Ovary (tissue), 9 donors: ENCODE measurements around the gene UBE4A. TPM values are rescaled to one million over a fixed set of nuclear protein-coding genes. Genes with fewer than 3 reads are reported as not detected.

Experiments used
- DNase-seq, 5 donors: peaks; one replicate each; pipeline ENCODE4 v3.0.0-alpha.2; 2019 to 2020
- H3K27ac ChIP-seq, 2 donors: fragments of 200-600 bp; one replicate each; pipeline versions ENCODE4 v1.5.1 to v1.8.0; 2019 to 2022
- H3K27me3 ChIP-seq: fragments of 200-600 bp; one replicate; pipeline ENCODE4 v1.8.0; 2022
- H3K36me3 ChIP-seq: fragments of 200-600 bp; sonication (generic); one replicate; pipeline ENCODE4 v1.5.1; 2019
- H3K4me1 ChIP-seq: one replicate; pipeline ENCODE4 v1.8.1; 2013; ENCODE audit warnings: mild to moderate bottlenecking, moderate library complexity; ENCODE audit not compliant: insufficient read depth
- H3K4me3 ChIP-seq: fragments of 200-600 bp; sonication (generic); one replicate; pipeline ENCODE4 v1.5.1; 2017
- H3K9me3 ChIP-seq, 2 donors: fragments of 200-600 bp in 1 of 2; sonication (generic) in 1 of 2; one replicate each; pipeline versions ENCODE4 v1.5.1 to v1.8.1; 2013 to 2019; ENCODE audit warnings: mild to moderate bottlenecking in 1 of 2, moderate library complexity in 1 of 2
- EP300 ChIP-seq: sonication (generic); formaldehyde crosslinking; IDR thresholded peaks from one replicate; pipeline ENCODE4 v1.6.1; 2017; ENCODE audit warnings: antibody characterized with exemption
- POLR2A ChIP-seq: fragments of 450-650 bp; IDR thresholded peaks from one replicate; pipeline ENCODE4 v1.6.1; 2017; ENCODE audit warnings: antibody characterized with exemption, mild to moderate bottlenecking, moderate library complexity
- WGBS, 3 donors: extraction: QIAGEN DNeasy Blood & Tissue Kit in 1 of 3; methylation state at CpG; one replicate each; pipeline versions ENCODE4 v1.1.5 to v1.1.7; 2013 to 2017; 5-methylcytosine and 5-hydroxymethylcytosine counted together
- intact Hi-C, 4 donors: fragments of 100-400 bp; cut with DNase I; formaldehyde crosslinking; loops; one replicate each; pipeline versions ENCODE4 v1.11.0 to v1.15.1; 2022 to 2023
- polyA plus RNA-seq, 2 donors: library from polyadenylated mRNA; stranded (reverse); fragments of 200-250 nt in 1 of 2; fragments of 350-450 nt in 1 of 2; fragmentation: Illumina TruSeq in 1 of 2; extraction: RNeasy Lipid Tissue Mini Kit (QIAGEN cat#74804) in 1 of 2; gene quantifications; one replicate each; pipeline ENCODE4 v1.2.3, GENCODE V29; 2013 to 2014
- total RNA-seq, 7 donors: library from RNA; depleted of rRNA in 2 of 7; stranded (reverse); fragments of >200 nt in 2 of 7; fragmentation: NEBNext Ultra II Directional in 3 of 7; extraction: Animal tissue kit (Norgen Biotek cat#: 25700) in 3 of 7; gene quantifications; one replicate each; pipeline versions ENCODE4 v1.1.0 to v1.2.4, GENCODE V29; 2016 to 2023
- TF ChIP-seq, protein P1 (sequence below), 3 donors: fragments of 450-650 bp in 2 of 3; fragments of 200-600 bp in 1 of 3; IDR thresholded peaks; one replicate each; pipeline versions ENCODE4 v1.5.1 to v1.8.0; 2016 to 2022; ENCODE audit warnings: antibody characterized with exemption in 3 of 3, mild to moderate bottlenecking in 1 of 3
- donor health status: DM: no; HTN: no; CAD: no; lungs with moderate emphysema.
- donor health status: DM: no; HTN: no; CAD: no.
- donor health status: Bipolar disorder and iron deficiency.
- donor health status: DM: yes; HTN: yes; CAD: no.
- donor health status: DM: no; HTN: no; CAD: no.
- donor health status: DM: yes; HTN: yes; CAD: no.

UBE4A gene
- total and polyA plus RNA-seq, 9 donors = 12.2 to 34.7 (median 28.8) TPM

DNA sequence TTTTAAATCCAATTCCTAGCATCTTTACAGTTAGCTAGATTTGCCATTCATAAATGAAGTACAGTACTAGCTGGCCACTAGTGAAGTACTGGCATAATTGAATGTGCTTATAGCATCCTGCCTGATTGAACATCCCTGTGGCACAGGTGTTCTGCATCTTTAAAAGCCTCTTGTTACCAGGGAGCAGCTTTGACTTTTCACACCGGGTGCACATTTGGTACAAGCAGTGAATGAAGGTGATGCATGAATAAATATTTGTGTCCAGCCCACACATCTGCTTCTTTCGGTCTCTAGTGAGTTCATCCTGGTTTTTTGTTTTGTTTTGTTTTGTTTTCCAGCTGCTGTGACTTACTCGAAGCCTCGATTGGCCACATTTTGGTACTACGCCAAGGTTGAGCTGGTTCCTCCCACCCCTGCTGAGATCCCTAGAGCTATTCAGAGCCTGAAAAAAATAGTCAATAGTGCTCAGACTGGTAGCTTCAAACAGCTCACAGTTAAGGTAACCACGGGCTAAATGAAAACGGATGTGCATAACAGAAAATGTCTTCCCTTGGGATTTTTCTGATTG is 47.3 kb downstream of the UBE4A start:
- Histone ChIP-seq H3K9me3 (no peaks in the 10 kb centered on the region), H3K36me3 (no peaks in the 10 kb centered on the region), H3K4me1 (peaks cover 7% of the 10 kb centered on the region), H3K27me3 (no peaks in the 10 kb centered on the region), H3K27ac (no peak overlapping the region), H3K4me3 (no peak overlapping the region)
- 21 to 42% (median 24%) methylated on average over 7 of the region's 7 CpGs for WGBS, 3 donors
- DNase-seq = no peak
- TF ChIP-seq, protein P1, sequence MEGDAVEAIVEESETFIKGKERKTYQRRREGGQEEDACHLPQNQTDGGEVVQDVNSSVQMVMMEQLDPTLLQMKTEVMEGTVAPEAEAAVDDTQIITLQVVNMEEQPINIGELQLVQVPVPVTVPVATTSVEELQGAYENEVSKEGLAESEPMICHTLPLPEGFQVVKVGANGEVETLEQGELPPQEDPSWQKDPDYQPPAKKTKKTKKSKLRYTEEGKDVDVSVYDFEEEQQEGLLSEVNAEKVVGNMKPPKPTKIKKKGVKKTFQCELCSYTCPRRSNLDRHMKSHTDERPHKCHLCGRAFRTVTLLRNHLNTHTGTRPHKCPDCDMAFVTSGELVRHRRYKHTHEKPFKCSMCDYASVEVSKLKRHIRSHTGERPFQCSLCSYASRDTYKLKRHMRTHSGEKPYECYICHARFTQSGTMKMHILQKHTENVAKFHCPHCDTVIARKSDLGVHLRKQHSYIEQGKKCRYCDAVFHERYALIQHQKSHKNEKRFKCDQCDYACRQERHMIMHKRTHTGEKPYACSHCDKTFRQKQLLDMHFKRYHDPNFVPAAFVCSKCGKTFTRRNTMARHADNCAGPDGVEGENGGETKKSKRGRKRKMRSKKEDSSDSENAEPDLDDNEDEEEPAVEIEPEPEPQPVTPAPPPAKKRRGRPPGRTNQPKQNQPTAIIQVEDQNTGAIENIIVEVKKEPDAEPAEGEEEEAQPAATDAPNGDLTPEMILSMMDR (IDR thresholded peaks at IDR 0.05) = no peak
- TF ChIP-seq EP300 (no peak), POLR2A (no peak)
- intact Hi-C loops = loop anchor here in 1 of 4 donors (10.0 kb wide), 1 partner anchor 78 kb away; no protein-coding TSS in a partner anchor

DNA sequence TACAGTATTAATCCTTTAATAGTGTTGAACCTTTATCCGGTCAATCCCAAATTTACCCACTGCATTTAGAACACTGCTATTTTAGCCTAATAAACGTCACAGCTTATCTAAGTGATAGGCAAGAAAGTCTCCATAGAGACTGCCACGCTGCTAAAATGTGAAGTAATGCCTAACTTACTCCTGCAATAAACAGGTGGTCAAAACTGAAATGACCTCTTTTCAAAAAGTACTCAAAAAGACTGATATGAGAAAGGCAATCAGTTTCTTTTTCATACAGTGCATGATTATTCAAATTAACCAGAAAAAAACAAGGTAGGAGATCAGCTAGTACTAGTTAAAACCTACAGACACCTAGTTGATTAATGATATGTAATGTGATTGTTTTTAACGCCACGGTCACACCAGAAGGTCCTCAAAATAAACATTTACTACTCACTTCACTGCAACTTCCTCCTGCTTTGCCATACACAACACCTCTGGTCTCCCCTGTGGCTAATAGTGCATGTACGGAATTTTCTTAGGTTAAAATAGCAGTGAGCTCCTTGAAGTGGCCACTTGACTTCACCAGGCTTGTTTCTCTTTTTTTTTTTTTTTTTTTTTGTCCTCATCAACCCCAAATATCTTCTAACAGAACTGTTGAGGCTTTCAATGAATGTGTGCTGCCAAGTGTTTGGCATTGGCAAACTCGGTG is 50.8 kb downstream of the UBE4A start:
- Histone ChIP-seq H3K9me3 (no peaks in the 10 kb centered on the region), H3K27me3 (no peaks in the 10 kb centered on the region), H3K36me3 (no peaks in the 10 kb centered on the region), H3K27ac (no peak overlapping the region), H3K4me1 (peaks cover 3% of the 10 kb centered on the region), H3K4me3 (no peak overlapping the region)
- intact Hi-C loops = no loop called here
- TF ChIP-seq, protein P1 (IDR thresholded peaks at IDR 0.05) = no peak
- TF ChIP-seq EP300 = no peak
- no peak for DNase-seq
- WGBS, 3 donors = 78 to 85% (median 79%) methylated on average over 7 of the region's 7 CpGs

DNA sequence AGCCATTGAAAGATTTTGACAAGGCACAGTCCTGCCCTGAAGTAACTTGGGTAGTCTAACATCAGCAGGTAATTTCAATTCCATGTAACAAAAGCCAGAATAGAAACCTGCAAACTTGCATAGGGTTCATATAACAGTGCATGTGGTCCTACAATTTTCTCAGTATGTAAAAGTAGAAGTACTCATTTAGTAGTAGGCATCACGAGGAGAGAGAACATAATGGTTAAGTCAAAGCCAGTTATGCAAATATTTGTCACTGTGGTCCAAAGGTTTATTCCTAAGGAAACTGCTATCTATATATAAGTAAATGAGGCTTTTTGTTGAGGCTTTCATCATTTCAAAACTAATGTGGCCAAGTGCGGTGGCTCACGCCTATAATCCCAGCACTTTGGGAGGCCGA is 52.1 kb downstream of the UBE4A start:
- Histone ChIP-seq H3K4me3 (no peak overlapping the region), H3K4me1 (peaks cover 3% of the 10 kb centered on the region), H3K27me3 (no peaks in the 10 kb centered on the region), H3K27ac (no peak overlapping the region), H3K36me3 (no peaks in the 10 kb centered on the region), H3K9me3 (no peaks in the 10 kb centered on the region)
- intact Hi-C loops = no loop called here
- WGBS, 3 donors = 89 to 94% (median 94%) methylated on average over 4 of the region's 4 CpGs
- DNase-seq = no peak
- TF ChIP-seq EP300 (no peak), POLR2A (no peak)
- TF ChIP-seq, protein P1 (IDR thresholded peaks at IDR 0.05) = no peak

DNA sequence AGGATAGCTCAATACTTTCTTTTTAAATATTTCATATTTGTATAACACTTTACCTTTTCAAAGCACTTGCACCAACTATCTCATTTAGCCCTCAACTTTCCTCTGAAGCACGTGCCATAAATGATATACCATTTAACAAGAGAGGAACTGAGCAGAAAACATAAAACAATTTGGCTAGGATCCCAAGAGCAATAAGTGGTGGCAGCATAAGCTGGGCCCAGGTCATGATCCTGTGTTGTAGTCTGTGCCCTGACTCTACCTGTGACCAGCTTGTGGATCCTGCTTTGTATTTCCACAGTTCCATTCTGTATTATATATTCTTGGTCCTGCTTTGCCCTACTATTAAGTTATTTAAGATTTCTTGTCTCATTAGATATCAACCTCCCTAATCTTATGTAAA is 53.5 kb downstream of the UBE4A start:
- no peak for TF ChIP-seq POLR2A
- TF ChIP-seq, protein P1 (IDR thresholded peaks at IDR 0.05) = no peak
- TF ChIP-seq EP300 = no peak
- H3K9me3 ChIP-seq = no peaks in the 10 kb centered on the region
- 67 to 76% (median 67%) methylated on average over 1 of the region's 1 CpG for WGBS, 3 donors
- no peaks in the 10 kb centered on the region for H3K36me3 ChIP-seq
- intact Hi-C loops = no loop called here
- no peak overlapping the region for H3K27ac ChIP-seq
- no peaks in the 10 kb centered on the region for H3K4me1 ChIP-seq
- DNase-seq = no peak
- no peaks in the 10 kb centered on the region for H3K27me3 ChIP-seq
- no peak overlapping the region for H3K4me3 ChIP-seq
